Calu3 (cell line): ENCODE measurements around the gene ELOVL1. TPM values are rescaled to one million over a fixed set of nuclear protein-coding genes. Genes with fewer than 3 reads are reported as not detected.

Source experiments
- BruUV-seq: library from RNA; stranded (reverse); fragments of 400-500 nt; replicated peaks from 2 replicates; lab custom pipeline; 2021; lab: Mats Ljungman, UMichigan
- CTCF ChIA-PET: fragments of 300-600 bp; sonication (Branson Sonifier 250); formaldehyde crosslinking; loops from one replicate; lab custom pipeline; 2022; ENCODE audit warnings: antibody characterized with exemption; lab: Charles Lee
- DNase-seq: peaks from one replicate; pipeline ENCODE4 v3.0.0; 2022
- H3K27ac Mint-ChIP-seq: one replicate; pipeline ENCODE4 v1.8.0; 2022; ENCODE audit warnings: mixed read lengths; ENCODE audit not compliant: unreplicated experiment
- H3K27me3 Mint-ChIP-seq: one replicate; pipeline ENCODE4 v1.8.0; 2022; ENCODE audit warnings: mixed read lengths; ENCODE audit not compliant: unreplicated experiment
- H3K36me3 Mint-ChIP-seq: one replicate; pipeline ENCODE4 v1.8.0; 2022; ENCODE audit warnings: mild to moderate bottlenecking, moderate library complexity, mixed read lengths; ENCODE audit not compliant: insufficient read depth, unreplicated experiment
- H3K4me1 Mint-ChIP-seq: one replicate; pipeline ENCODE4 v1.8.0; 2022; ENCODE audit warnings: mild to moderate bottlenecking, low read depth, mixed read lengths; ENCODE audit not compliant: unreplicated experiment
- H3K4me3 Mint-ChIP-seq: one replicate; pipeline ENCODE4 v1.8.0; 2022; ENCODE audit warnings: mild to moderate bottlenecking, low read depth, moderate library complexity, mixed read lengths; ENCODE audit not compliant: unreplicated experiment
- H3K9me3 Mint-ChIP-seq: one replicate; pipeline ENCODE4 v1.8.0; 2022; ENCODE audit warnings: low read depth, mixed read lengths; ENCODE audit not compliant: unreplicated experiment
- intact Hi-C: fragments of 100-400 bp; cut with micrococcal nuclease; formaldehyde crosslinking; loops from one replicate; pipeline ENCODE4 v1.10.0; 2022; ENCODE audit not compliant: unreplicated experiment
- total RNA-seq: library from RNA; stranded (reverse); gene quantifications from 2 replicates; pipeline ENCODE4 v1.2.3, GENCODE V29; 2022
- TF ChIP-seq, protein P1 (sequence below): fragments of 200-600 bp; IDR thresholded peaks from one replicate; pipeline ENCODE4 v1.8.0; 2022; ENCODE audit warnings: antibody characterized with exemption; ENCODE audit not compliant: unreplicated experiment

ELOVL1 gene
- total RNA-seq, 1 experiment from 2014 or later: 107 TPM

GRCh38 chr1:43410571-43410970 lies 42.8 kb upstream of the ELOVL1 start:
- DNase-seq: no peak
- intact Hi-C loops: no loop called here
- H3K27me3 Mint-ChIP-seq: no peaks in the 10 kb centered on the region
- BruUV-seq: no TSS peak
- no peaks in the 10 kb centered on the region for H3K9me3 Mint-ChIP-seq
- CTCF ChIA-PET: no interaction called here
- H3K4me1 Mint-ChIP-seq: no peaks in the 10 kb centered on the region
- TF ChIP-seq, protein P1, sequence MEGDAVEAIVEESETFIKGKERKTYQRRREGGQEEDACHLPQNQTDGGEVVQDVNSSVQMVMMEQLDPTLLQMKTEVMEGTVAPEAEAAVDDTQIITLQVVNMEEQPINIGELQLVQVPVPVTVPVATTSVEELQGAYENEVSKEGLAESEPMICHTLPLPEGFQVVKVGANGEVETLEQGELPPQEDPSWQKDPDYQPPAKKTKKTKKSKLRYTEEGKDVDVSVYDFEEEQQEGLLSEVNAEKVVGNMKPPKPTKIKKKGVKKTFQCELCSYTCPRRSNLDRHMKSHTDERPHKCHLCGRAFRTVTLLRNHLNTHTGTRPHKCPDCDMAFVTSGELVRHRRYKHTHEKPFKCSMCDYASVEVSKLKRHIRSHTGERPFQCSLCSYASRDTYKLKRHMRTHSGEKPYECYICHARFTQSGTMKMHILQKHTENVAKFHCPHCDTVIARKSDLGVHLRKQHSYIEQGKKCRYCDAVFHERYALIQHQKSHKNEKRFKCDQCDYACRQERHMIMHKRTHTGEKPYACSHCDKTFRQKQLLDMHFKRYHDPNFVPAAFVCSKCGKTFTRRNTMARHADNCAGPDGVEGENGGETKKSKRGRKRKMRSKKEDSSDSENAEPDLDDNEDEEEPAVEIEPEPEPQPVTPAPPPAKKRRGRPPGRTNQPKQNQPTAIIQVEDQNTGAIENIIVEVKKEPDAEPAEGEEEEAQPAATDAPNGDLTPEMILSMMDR: no peak
- H3K27ac Mint-ChIP-seq: no peak overlapping the region
- H3K36me3 Mint-ChIP-seq: peaks cover 32% of the 10 kb centered on the region
- H3K4me3 Mint-ChIP-seq: no peak overlapping the region

GRCh38 chr1:43405876-43406234 lies 38.0 kb upstream of the ELOVL1 start:
- no peaks in the 10 kb centered on the region for H3K9me3 Mint-ChIP-seq
- no peaks in the 10 kb centered on the region for H3K27me3 Mint-ChIP-seq
- H3K4me1 Mint-ChIP-seq: no peaks in the 10 kb centered on the region
- no peak for DNase-seq
- CTCF ChIA-PET: no interaction called here
- H3K36me3 Mint-ChIP-seq: peaks cover 38% of the 10 kb centered on the region
- no TSS peak for BruUV-seq
- H3K4me3 Mint-ChIP-seq: no peak overlapping the region
- H3K27ac Mint-ChIP-seq: no peak overlapping the region
- intact Hi-C loops: no loop called here
- TF ChIP-seq, protein P1: no peak

- Mint-ChIP-seq H3K4me1 (no peaks in the 10 kb centered on the region), H3K4me3 (no peak overlapping the region), H3K27ac (no peak overlapping the region), H3K36me3 (peaks cover 38% of the 10 kb centered on the region), H3K27me3 (no peaks in the 10 kb centered on the region), H3K9me3 (no peaks in the 10 kb centered on the region)
- TF ChIP-seq, protein P1: no peak
- no peak for DNase-seq
- intact Hi-C loops: no loop called here
- CTCF ChIA-PET: no interaction called here
- BruUV-seq: no TSS peak
Observed at GRCh38 chr1:43405219-43405875, 37.5 kb upstream of the ELOVL1 start.

DNA sequence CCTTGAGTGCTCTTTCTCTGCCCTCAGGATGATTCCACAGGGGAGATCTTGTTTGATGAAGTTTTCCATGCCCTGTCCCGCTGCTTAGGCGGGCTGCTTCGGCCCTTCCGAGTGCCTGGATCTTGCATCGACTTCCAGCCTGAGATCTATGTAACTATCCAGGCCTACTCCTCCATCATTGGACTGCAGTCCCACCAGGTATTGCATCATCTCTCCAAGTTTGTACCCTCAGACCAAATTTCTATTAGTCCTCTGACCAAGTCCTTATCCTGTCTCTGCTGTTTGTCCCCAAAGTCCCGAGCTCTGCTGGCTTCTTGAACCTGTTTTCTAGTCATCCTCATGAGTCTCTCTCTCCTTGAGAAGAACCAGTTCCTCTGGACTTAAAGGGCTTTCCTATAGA lies 36.5 kb upstream of the ELOVL1 start:
- no TSS peak for BruUV-seq
- CTCF ChIA-PET: no interaction called here

More for the DNA sequence above, 36.5 kb upstream of the ELOVL1 start:
- Mint-ChIP-seq H3K4me1 (no peaks in the 10 kb centered on the region), H3K4me3 (no peak overlapping the region), H3K27me3 (no peaks in the 10 kb centered on the region), H3K27ac (no peak overlapping the region), H3K9me3 (no peaks in the 10 kb centered on the region), H3K36me3 (peaks cover 38% of the 10 kb centered on the region)
- TF ChIP-seq, protein P1: no peak
- DNase-seq: no peak
- intact Hi-C loops: no loop called here
